HG03575 (cell line): Measurements from ENCODE around the gene IL15RA.
"Not testable (repeated sequence)": the region's sequence is repeated elsewhere in the genome, so short reads cannot be mapped to it uniquely, and the experiment has no call there.

ENCODE experiments used
- ATAC-seq: cut with Tn5 transposase; IDR thresholded peaks from one replicate; pipeline ENCODE4 v1.9.1; 2021; ENCODE audit not compliant: unreplicated experiment, insufficient number of reproducible peaks, low FRiP score; ENCODE audit errors: extremely low read depth

IL15RA gene

DNA sequence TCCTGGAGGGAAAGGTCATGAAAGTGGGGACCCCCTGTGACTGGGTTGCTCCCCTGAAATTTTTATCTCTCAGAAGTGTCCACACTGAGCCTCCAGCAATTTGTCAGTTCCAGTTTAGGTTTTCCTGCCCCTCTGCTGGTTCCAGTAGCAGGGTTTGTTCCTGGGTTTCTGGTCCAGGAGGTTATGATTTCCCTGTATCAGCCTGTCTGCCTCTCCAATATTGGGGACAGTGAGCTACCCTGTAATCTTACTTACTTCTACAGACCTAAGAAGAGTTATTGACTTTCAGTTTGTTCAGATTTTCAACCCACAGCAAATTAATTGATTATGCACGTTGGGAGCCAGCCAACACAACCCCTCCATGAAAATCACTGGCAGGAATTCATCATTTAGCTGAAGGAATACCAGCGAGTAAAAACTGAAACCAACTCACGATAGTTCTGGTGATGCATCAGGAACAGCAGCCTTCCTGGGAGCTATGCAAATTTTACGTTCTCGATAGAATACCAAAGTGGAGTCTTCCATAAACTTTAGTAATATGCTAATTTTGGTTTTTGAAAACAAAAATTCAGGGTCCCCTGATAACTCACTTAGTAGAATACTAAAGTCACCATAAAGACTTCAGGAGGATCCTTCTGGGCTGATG is 31.3 kb upstream of the IL15RA start:
- no peak for ATAC-seq

DNA sequence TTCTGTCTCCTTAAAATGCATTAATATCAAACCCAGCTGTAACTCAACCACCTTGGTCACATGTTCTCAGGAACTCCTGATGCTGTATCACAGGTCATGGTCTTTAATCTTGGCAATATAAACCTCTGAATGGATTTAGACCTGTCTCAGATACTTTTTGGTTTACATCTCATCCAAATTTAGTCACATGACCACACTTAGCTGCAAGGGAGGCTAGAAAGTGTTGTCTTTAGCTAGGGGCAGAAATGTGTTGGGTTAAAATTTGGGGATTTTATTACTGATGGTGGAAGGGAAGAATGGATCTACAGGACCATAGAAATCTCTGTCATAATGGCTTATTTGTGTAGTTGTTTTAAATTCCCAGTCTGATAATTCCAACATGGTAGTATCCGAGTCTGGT is 29.6 kb upstream of the IL15RA start:
- ATAC-seq = no peak

DNA sequence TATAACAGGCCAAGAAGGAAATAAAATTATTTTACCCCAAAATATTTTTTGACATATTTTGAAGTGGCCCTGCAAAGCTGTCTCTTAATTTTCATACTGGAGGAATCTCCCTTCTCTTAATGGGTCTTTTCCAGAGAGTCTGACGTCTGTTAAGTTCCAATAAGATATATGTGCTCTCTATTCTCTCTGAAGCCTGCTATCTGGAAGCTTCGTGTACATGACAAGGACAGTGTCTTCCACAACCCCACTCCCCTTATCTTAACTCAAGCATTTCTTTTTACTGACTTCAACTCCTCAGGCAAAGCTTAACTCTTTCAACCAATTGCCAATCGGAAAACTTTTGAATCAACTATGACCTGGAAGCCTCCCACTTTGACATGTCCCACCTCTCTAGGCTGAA is 29.2 kb upstream of the IL15RA start:
- ATAC-seq = no peak

DNA sequence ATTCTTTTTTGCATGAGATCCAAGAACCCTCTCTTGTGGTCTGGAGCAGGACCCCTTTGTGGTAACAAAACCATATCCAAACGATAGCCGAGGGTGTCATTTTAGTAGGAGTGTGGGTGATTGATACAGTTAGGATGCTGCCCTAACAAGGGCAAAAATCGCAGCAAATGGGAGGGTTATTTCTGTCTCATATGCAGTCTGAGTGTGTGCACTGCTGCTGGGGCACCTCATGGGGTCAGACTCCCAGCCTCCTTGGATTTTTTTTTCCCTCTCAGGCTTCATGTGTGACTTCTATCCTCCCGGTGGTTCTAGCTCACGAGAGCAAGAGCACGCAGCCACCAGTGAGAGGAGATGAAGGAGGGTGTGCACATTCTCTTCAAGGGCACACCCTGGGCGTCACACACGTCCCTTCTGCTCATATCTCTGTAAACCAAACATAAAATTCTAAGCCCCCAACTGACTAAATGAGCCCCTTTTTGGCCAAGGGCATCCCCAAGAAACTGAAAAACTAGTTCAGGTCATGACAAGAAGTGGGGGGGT is 28.6 kb upstream of the IL15RA start:
- no peak for ATAC-seq

DNA sequence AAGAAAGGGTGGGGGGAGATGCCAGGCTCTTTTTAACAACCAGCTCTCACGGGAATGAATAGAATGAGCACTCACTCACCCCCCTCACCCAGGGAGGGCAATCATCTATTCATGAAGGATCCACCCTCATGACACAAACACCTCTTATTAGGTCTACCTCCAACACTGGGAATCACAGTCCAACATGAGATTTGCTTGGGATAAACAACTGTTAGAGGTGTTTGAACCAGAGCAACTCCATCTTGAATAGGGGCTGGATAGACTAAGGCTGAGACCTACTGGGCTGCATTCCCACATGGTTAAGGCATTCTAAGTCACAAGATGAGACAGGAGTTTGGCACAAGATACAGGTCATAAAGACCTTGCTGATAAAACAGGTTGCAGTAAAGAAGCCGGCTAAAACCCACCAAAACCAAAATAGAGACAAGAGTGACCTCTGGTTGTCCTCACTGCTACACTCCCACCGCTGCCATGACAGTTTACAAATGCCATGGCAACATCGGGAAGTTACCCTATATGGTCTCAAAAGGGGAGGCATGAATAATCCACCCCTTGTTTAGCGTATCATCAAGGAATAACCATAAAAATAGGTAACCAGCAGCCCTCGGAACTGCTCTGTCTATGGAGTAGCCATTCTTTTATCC is 27.9 kb upstream of the IL15RA start:
- not testable (repeated sequence) for ATAC-seq

DNA sequence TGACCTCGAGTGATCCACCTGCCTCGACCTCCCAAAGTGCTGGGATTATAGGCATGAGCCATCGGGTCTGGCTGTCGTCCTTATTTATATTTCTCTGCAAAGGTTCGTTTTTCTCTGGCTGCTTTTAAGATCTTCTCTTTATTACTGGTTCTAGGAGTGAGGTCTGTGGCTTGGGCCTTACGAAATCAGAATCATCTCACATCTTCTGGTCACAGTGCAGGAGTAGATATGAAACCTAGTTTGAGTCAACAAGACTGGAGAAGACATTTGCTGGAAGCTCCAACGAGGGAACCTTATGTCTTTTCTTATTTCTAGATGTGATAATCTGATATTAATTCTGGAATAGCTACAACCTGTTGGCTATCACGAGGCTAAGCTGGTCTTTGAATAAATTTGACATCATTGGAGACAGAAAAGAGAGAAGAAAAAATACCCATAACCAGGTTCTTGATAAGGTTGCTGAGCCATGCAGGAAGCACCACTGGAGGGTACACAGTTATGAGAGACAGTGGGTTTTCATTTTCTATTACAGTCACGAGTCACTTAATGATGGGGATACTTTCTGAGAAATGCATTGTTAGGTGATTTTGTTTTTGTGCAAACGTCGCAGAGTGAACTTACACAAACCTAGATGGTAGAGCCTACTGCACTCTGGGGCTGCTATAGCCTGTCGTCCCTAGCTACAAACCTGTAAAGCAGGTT is 25.6 kb upstream of the IL15RA start:
- ATAC-seq = no peak

DNA sequence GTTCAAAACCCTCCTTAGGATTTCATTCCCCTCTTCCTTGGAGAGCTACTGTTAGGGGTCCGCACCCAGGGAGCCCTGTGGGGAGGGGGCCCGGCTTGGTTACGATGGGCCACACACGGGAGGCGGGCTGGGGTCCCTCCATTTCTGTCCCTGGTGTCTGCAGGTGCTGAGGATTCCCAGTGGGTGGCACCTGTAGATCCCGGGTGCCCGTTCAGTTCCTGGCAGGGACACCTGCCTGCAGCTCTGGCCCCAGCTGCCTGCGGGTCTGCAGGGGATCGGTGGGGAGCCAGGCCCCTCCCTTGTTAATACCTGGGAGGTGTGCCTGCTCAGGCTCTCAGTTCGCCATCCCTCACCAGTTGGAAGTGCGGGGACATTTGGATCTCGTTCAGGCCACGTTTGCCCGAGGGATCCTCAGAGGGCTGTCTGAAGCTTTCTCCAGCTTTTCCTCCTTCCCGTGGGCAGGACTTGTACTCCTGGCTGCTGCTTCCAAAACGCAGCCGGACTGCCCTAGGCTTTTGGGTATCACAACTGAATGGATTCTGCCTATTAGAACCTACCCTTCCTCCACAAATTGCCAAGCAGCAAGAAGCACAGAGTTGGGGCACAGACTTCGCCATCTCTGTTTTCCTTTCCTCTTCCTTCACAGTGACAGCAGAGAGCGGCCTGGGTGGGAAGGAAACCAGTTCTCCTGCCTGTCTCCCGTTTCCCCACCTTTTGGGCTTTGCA is 22.3 kb upstream of the IL15RA start:
- no peak for ATAC-seq

DNA sequence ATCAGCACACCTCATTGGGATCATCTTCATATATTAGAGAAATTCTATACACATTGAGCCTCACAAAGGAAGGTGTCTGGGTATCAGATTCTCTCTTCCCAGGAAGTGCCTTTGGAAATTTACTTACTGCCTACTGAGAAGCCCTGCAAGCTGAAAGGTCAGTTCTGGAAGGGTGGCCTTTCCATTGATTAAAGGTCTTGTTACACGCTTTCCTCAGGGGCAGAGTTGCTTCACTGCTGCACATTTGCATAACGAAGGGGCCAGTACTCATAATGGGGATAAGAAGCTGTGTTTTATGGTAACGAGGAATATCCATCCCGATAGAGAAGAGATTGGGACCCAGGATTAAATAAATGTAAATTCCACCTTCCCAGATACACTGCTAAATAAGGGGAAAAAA is 19.4 kb upstream of the IL15RA start:
- no peak for ATAC-seq

DNA sequence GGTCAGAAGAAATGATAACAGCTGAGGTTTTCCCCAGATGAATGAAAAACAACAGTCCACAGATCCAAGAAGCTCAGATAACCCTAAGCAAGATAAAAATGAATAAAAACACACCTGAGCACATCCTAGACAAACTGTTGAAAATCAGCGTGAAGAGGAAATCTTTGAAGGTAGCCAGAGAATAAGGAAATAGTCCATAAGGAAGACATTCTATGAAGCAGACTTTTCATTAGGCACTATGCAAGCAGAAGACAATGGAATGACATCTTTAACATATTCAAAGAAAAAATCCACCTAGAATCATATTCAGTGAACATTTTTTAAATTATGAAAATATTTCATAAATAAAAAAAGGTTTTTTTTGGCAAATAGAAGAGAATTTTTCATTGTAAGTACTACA is 15.1 kb upstream of the IL15RA start:
- no peak for ATAC-seq

DNA sequence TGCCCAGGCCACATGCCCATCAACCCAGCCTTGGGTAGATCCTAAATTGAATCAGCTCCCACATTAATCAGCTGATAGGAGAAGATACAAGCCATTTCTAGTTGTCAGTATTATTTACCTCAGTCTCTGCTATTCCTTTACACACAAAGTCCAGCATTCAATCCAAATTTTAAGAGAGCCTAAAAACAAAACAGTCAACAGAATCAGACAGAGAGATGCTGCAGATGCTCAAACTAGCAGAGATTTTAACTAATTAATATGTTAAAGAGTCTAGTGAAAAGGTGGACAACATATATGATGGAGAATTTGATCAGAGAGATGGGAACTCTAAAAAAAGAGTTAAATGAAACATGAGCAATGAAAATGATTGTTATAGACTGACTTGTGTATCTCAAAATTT is 14.4 kb upstream of the IL15RA start:
- ATAC-seq = no peak

DNA sequence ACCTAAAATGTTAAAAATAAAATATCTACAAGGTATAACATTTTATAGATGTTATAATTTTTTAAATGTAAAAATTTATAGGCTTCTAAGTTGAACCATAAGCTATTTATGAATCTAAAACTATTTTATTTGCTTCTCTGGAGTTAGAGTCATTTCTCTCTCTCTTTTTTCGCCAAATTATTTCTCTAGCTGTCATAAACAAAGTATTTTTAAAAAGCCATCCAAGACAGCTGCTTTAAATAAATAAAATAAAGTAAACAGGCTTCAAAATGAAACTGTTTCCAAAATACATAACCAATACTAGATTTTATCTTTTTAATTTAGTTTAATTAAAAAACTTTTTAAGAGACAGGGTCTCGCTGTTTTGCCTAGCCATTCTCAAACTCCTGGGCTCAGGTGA is 12.4 kb upstream of the IL15RA start:
- no peak for ATAC-seq

DNA sequence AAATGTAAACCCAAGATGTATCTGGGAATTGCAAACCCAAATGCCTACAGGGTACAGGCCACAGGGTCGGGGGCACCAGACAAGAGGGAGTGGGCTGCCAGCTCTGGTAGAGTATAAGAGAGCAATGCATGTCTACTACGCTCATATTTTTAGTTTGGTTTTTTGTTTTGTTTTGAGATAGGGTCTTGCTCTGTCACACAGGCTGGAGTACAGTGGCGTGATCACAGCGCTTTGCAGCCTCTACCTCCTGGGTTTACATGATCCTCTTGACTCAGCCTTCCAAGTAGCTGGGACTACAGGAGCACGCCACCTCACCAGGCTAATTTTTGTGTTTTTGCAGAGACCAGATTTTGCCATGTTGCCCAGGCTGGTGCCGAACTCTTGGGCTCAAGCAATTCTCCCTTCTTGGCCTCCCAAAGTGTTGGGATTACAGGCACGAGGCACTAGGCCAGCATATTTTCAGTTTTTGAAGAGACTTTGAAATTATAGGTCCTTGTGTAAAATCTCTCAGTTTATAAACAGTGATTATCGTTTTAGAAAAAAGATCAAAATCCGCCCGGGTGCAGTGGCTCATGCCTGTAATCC is 11.1 kb upstream of the IL15RA start:
- no peak for ATAC-seq

DNA sequence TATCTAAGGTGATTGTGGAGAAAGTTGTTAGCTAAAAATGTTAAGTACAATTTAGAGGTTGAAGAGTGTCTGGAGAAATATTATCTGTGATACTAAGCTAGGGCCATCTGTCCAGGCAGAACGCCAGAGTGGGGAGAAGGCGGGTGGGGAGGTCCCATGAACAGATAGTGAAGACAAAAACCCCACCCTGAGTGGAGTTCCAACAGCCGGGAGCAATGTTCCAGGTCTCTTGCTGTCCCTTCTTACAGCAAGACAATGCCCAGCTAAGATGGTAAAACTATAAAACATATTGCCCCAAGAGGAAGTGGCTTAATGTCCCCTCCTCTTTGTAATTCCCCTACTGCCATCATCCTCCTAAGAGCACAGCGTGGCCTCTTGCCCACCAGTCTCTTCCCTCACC is 10.4 kb upstream of the IL15RA start:
- no peak for ATAC-seq

DNA sequence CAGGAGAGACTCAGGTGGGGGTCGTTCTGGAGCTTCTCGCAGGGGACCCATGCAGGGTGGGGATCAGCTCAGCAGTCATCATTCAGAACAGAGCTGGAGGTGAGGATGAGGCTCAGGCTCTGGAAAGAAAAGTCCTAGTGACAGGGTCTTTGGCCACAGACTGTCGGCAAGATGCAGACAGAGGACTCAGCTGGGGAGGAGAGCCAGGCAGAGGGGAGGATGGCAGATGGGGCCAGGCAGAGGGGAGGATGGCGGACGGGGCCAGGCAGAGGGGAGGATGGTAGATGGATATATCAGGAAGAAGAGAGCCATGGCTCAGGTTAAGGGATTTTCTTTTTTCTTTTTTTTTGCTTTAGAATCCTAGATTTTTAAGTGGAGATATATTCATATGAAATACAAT is 7.7 kb upstream of the IL15RA start:
- ATAC-seq = no peak

DNA sequence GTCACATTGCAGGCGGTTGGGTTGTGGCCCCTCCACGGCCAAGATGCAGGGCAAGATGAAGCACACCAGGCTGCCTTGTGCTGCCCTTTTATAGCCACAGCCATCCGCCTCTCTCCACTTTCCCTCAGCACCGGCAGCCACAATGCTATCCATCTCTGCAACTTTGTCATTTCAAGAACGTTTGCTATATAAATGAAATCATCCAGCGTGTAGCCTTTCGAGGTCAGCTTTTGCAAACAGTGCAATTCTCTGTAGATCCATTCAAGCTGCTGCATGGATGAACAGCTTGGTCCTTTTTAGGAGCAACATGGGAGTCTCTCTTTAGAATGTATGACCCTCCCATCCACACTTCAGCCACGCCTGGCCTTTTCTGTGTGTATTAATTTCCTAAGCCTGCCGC is 6.4 kb upstream of the IL15RA start:
- no peak for ATAC-seq

DNA sequence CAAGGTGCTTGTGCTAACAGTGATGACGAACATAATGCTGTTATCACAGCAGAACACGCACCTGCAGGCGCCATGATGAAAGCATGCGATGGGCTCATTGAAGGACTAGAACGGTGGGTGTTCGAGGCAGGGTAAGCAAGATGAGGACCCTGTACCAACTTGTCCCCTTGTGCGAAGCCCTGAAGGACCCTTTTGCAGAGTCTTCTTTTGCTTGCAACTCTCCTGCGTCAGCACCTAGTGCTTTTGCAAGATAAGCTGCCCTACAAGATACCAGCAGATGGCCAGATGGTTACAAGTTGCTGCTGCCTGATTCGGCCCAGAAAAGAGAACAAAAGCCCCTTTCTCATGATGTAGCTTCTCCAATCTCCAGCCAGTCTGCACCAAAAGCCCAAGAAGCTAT is 4.2 kb upstream of the IL15RA start:
- no peak for ATAC-seq

DNA sequence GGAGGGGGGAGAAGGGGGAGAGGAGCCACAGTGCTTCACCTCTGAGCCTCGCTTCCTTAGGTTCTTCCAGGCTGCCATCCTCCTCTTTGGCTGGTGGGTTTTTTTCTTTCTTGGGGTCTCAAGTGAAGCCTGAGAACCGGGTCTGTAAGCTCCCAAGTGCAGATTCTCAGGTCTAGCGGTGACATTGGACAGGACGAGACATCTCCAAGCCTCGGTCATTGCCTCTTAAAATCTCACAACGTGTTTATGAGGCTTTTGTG is 817 bp upstream of the IL15RA start:
- no peak for ATAC-seq

DNA sequence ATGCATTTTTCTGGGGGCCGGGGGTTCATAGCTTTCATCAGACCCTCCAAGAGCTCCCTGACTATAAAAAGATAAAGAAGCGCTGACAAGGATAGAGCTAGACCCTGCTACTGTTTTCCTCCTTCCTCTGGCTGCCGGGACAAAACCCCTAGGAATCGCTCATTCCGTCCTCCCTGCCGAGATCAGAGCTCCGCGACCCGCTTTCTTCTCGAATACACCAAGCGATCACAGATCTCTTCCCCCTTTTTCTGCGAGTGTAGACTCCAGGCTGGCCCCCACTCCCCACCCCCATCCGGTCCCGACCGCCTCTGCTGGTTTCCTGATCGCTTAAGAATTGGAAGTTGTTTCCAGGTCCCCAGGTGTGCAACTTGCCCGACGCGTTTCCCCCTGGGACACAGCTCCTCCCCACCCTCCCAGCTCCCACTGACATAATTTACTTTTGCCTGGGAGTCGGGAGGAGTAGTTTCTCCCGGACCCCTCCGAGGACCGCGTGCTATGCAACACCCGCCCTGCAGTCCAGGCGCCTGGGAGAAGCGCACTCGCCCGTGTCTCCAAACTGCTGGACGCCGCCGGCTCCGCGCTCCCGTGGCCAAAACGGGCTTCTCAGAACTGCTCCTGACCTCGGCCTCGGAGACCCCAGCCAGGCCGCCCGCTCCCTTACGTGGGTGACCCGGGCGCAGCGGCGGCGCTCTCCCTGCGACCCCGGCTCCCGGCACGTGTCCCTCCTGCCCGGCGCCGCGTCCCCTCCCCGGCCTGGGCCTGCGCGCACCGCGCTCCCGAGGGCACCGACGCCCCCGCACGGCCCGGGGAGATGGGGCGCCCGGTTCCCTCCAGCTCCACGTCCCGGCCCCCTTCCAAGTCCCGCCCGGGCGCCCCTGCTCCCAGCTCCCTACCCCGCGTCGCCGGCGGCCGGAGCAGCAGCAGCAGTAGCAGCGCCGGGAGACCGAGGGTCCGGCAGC is 552 bp downstream of the IL15RA start:
- no peak for ATAC-seq
